Upper lobe of right lung (tissue), 1 donor: ENCODE measurements around the gene GNG12. TPM values are rescaled to one million over a fixed set of nuclear protein-coding genes. Genes with fewer than 3 reads are reported as not detected.

Experiments
- ATAC-seq: fragments of 200-7000 bp; cut with Tn5 transposase; one replicate; pipeline ENCODE4 v1.9.1; 2020; ENCODE audit warnings: mild to moderate bottlenecking, moderate library complexity
- DNase-seq: peaks from one replicate; pipeline ENCODE4 v3.0.0-alpha.2; 2020
- H3K27ac ChIP-seq: fragments of 200-600 bp; one replicate; pipeline ENCODE4 v1.8.0; 2022
- H3K27me3 ChIP-seq: fragments of 200-600 bp; one replicate; pipeline ENCODE4 v1.8.0; 2022; ENCODE audit warnings: mild to moderate bottlenecking
- H3K36me3 ChIP-seq: fragments of 200-600 bp; one replicate; pipeline ENCODE4 v1.8.0; 2022
- H3K4me1 ChIP-seq: fragments of 200-600 bp; one replicate; pipeline ENCODE4 v1.8.0; 2022
- H3K4me3 ChIP-seq: fragments of 200-600 bp; one replicate; pipeline ENCODE4 v1.8.0; 2022; ENCODE audit warnings: mild to moderate bottlenecking
- H3K9me3 ChIP-seq: fragments of 200-600 bp; one replicate; pipeline ENCODE4 v1.8.0; 2022
- intact Hi-C: fragments of 100-400 bp; cut with DNase I; formaldehyde crosslinking; loops from one replicate; pipeline ENCODE4 v1.11.0; 2022
- total RNA-seq: library from RNA; stranded (reverse); fragmentation: NEBNext Ultra II Directional; extraction: Animal tissue kit (Norgen Biotek cat#: 25700); gene quantifications from one replicate; pipeline ENCODE4 v1.2.1, GENCODE V29; 2021
- TF ChIP-seq, protein P1 (sequence below): fragments of 200-600 bp; IDR thresholded peaks from one replicate; pipeline ENCODE4 v1.8.0; 2022; ENCODE audit warnings: antibody characterized with exemption
- donor health status: DM: no; HTN: yes; CAD: no; lungs with severe emphysema.

The GNG12 gene
- total RNA-seq, 1 donor from 2014 or later = 59.8 TPM

DNA sequence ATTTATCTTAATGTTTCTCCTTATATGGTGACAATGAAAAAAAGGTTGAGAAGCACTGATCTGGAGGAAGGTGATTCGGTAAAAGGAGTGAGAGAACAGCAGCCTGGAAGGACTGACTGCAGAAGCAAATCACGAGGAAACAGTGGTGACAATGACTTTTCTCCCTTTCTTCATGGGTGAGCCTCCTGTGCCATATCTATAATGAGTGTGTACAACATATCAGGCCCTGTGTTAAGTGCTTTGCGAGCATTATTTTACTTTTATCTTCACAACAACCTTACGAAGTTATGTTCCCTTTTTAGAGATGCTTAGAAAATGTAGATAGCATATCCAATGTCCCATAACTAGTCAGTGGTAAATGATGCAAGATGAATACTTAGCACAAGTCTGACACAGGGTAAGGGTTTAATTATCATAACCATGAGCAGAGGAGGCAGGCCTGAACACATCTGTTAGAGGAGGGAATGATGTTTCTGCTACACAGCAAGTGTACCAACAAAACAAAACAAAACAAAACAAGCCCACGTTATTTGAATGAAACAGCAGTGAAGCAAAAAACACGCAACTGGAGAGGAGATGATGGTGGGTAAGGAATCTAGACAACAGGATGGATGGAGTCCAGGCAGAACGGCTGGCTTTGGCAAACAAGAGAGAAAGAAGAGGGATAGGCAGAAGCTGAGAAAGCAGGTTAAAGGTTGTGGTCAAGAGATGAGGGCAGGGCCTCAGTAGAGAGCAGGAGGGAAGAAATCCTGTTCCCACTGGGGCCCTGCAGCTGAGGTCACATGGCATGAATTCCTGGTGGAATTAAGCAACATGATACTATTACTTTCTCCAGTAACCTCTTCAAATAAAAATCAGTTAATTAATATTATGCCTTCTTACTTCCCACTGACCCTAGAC lies 29.6 kb downstream of the GNG12 start:
- intact Hi-C loops = no loop called here
- H3K4me3 ChIP-seq = no peak overlapping the region
- H3K36me3 ChIP-seq = no peaks in the 10 kb centered on the region
- TF ChIP-seq, protein P1, sequence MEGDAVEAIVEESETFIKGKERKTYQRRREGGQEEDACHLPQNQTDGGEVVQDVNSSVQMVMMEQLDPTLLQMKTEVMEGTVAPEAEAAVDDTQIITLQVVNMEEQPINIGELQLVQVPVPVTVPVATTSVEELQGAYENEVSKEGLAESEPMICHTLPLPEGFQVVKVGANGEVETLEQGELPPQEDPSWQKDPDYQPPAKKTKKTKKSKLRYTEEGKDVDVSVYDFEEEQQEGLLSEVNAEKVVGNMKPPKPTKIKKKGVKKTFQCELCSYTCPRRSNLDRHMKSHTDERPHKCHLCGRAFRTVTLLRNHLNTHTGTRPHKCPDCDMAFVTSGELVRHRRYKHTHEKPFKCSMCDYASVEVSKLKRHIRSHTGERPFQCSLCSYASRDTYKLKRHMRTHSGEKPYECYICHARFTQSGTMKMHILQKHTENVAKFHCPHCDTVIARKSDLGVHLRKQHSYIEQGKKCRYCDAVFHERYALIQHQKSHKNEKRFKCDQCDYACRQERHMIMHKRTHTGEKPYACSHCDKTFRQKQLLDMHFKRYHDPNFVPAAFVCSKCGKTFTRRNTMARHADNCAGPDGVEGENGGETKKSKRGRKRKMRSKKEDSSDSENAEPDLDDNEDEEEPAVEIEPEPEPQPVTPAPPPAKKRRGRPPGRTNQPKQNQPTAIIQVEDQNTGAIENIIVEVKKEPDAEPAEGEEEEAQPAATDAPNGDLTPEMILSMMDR = no peak
- no peaks in the 10 kb centered on the region for H3K27me3 ChIP-seq
- H3K27ac ChIP-seq = no peak overlapping the region
- H3K9me3 ChIP-seq = no peaks in the 10 kb centered on the region
- no peak for DNase-seq
- no peak for ATAC-seq
- peaks cover 8% of the 10 kb centered on the region for H3K4me1 ChIP-seq

DNA sequence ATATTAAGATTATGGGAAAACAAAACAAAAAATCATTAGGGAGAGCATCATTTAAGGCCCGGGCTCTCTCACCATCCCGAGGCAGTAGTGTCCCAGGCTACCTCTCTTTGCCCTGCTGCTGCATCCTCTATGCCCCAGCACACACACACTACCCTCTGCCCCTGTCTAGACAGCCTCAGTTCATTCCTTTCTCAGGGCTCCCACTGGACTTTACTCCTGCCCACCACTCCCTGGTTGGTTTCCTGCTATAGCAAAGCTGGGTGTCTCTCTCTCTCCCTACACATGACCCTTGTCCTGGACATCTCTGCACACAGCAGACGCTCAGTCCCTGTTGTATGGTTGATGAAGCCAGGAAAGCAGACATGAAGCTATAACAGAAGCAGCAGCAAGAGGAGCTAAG lies 30.7 kb downstream of the GNG12 start:
- intact Hi-C loops = no loop called here
- Histone ChIP-seq H3K36me3 (no peaks in the 10 kb centered on the region), H3K4me3 (no peak overlapping the region), H3K27ac (no peak overlapping the region), H3K9me3 (no peaks in the 10 kb centered on the region), H3K27me3 (no peaks in the 10 kb centered on the region), H3K4me1 (peaks cover 8% of the 10 kb centered on the region)
- ATAC-seq (no peak), DNase-seq (no peak)
- TF ChIP-seq, protein P1 = no peak

DNA sequence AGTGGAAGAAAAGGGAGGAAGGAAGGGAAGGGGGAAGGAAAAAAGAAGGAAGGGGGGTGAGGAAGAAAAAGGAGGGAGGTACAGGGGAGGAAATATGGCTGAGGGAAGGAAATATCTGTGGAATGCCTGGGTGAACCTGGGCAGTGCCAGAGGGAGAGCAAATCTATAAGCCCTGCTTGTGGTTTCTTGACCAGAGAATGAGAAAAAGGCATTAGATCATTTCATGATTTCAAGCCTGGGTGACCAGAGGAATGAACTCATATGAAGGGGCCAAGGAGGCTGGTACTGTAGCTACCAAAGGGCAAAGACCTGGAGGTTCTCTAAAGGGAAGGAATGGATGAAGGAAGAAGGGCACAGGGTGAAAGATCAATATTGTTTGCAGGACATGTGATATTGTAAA lies 31.4 kb downstream of the GNG12 start:
- H3K27me3 ChIP-seq = no peaks in the 10 kb centered on the region
- ATAC-seq (no peak), DNase-seq (no peak)
- H3K4me3 ChIP-seq = no peak overlapping the region
- H3K4me1 ChIP-seq = peaks cover 8% of the 10 kb centered on the region
- TF ChIP-seq, protein P1 = no peak
- H3K36me3 ChIP-seq = no peaks in the 10 kb centered on the region
- no peak overlapping the region for H3K27ac ChIP-seq
- intact Hi-C loops = no loop called here
- H3K9me3 ChIP-seq = no peaks in the 10 kb centered on the region

DNA sequence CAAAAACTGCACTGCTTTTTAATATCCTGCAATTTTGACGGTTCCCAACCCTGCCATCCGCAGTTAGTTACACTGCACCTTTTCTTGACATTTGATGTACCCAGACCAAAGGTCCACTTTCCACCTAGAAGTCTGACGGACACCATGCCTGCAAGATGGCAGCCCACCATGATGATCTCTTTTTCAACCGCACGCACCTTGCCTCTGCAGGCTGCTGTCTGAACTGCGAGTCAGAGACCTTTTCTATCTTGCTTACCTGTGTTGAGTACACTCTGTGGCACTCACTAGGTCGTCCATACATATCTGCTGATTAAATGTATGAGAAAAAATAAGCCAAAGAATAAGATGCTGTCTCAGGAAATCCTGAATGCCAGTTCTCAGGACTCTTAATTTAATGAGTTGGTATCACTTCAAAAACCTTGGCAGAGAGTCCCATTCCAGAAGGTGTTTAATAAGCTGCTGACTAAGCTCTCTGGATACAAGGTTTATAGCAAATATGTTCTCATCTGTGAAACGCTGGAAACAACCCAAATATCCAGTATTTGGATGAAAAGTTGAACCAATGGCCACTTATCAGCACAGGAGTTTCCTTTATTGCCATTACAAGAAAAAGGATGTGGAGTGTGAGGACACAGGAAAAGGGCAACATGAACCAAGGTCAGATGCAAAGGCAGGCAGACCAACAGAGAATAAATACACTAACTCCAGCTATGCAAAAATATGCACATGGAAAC lies 37.9 kb downstream of the GNG12 start:
- Histone ChIP-seq H3K9me3 (no peaks in the 10 kb centered on the region), H3K27ac (no peak overlapping the region), H3K4me3 (no peak overlapping the region), H3K4me1 (peaks cover 29% of the 10 kb centered on the region), H3K27me3 (no peaks in the 10 kb centered on the region), H3K36me3 (no peaks in the 10 kb centered on the region)
- intact Hi-C loops = no loop called here
- no peak for DNase-seq
- TF ChIP-seq, protein P1 = no peak
- no peak for ATAC-seq

DNA sequence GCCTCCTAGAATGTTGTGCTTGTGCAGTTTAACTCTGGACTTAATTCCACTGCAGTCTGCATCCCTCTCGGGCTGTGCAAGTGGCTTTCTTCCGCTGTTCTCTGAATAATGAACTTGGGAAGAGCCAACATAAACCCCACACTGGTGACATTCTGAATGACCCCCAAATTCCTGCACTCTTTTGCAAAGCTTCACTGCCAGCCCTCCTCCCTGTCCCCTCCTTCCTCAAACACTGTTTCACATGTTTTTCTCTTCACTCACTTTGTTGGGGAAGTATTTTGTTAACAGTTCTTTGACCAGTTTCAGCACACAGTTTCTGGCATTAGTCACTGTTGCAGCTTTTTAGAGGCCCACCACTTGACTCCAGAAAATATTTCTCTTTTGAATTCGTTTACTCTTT lies 39.7 kb downstream of the GNG12 start:
- Histone ChIP-seq H3K4me3 (no peak overlapping the region), H3K4me1 (peaks cover 29% of the 10 kb centered on the region), H3K9me3 (no peaks in the 10 kb centered on the region), H3K36me3 (no peaks in the 10 kb centered on the region), H3K27ac (no peak overlapping the region), H3K27me3 (no peaks in the 10 kb centered on the region)
- intact Hi-C loops = no loop called here
- ATAC-seq = no peak
- DNase-seq = no peak
- TF ChIP-seq, protein P1 = no peak
